Bronchial epithelial cell (primary cell): ENCODE data around the gene MMP27. TPM values are rescaled to one million over a fixed set of nuclear protein-coding genes. Genes with fewer than 3 reads are reported as not detected.

Source experiments
- DNase-seq: peaks from one replicate; pipeline ENCODE4 v3.0.0-alpha.2; 2010; ENCODE audit warnings: low read depth
- FAIRE-seq: peaks from 2 replicates; lab custom pipeline; 2011; peaks lifted over from hg19 to GRCh38; lab: Jason Lieb, UNC
- H3K27me3 ChIP-seq: 2 replicates; pipeline ENCODE4 v1.5.1; 2011; ENCODE audit warnings: low read length; ENCODE audit not compliant: control insufficient read depth, insufficient read depth
- H3K36me3 ChIP-seq: 2 replicates; pipeline ENCODE4 v1.5.1; 2011; ENCODE audit warnings: low read length; ENCODE audit not compliant: control insufficient read depth, insufficient read depth
- H3K4me3 ChIP-seq: 2 replicates; pipeline ENCODE4 v1.5.1; 2011; ENCODE audit warnings: mild to moderate bottlenecking, low read depth, low read length, control low read depth
- CTCF ChIP-seq: IDR thresholded peaks from 2 replicates; pipeline ENCODE4 v1.5.1; 2011; ENCODE audit warnings: mild to moderate bottlenecking, moderate library complexity, low read length, control low read depth, inconsistent platforms; ENCODE audit not compliant: insufficient read depth, severe bottlenecking
- total RNA-seq: library from RNA; depleted of rRNA; stranded (reverse); fragments of >200 nt; gene quantifications from 2 replicates; pipeline ENCODE4 v1.2.1, GENCODE V29; 2014

Gene MMP27
- total RNA-seq, 1 donor from 2014 or later, result not detected

- TF ChIP-seq CTCF, result no peak
- no peak for FAIRE-seq
Measured at GRCh38 chr11:102722821-102723220, 17.3 kb upstream of the MMP27 start.

GRCh38 chr11:102719620-102720277, 14.2 kb upstream of the MMP27 start:
- no peaks in the 10 kb centered on the region for H3K36me3 ChIP-seq
- DNase-seq, result no peak
- FAIRE-seq, result peak; percentile 23
- no peaks in the 10 kb centered on the region for H3K27me3 ChIP-seq
- no peak overlapping the region for H3K4me3 ChIP-seq
- TF ChIP-seq CTCF, result no peak

More at GRCh38 chr11:102722821-102723220, 17.3 kb upstream of the MMP27 start:
- H3K36me3 ChIP-seq, result no peaks in the 10 kb centered on the region
- no peaks in the 10 kb centered on the region for H3K27me3 ChIP-seq
- DNase-seq, result no peak
- no peak overlapping the region for H3K4me3 ChIP-seq

GRCh38 chr11:102717280-102717679, 11.7 kb upstream of the MMP27 start:
- TF ChIP-seq CTCF, result no peak
- FAIRE-seq (no peak), DNase-seq (no peak)
- Histone ChIP-seq H3K27me3 (no peaks in the 10 kb centered on the region), H3K4me3 (no peak overlapping the region), H3K36me3 (no peaks in the 10 kb centered on the region)

GRCh38 chr11:102716527-102716926, 11.0 kb upstream of the MMP27 start:
- no peaks in the 10 kb centered on the region for H3K36me3 ChIP-seq
- no peak for TF ChIP-seq CTCF
- no peak for DNase-seq
- no peak for FAIRE-seq
- H3K27me3 ChIP-seq, result no peaks in the 10 kb centered on the region
- no peak overlapping the region for H3K4me3 ChIP-seq

- H3K36me3 ChIP-seq, result no peaks in the 10 kb centered on the region
- no peak overlapping the region for H3K4me3 ChIP-seq
- no peaks in the 10 kb centered on the region for H3K27me3 ChIP-seq
- no peak for TF ChIP-seq CTCF
- FAIRE-seq (no peak), DNase-seq (no peak)
Measured at GRCh38 chr11:102712137-102712536, 6.6 kb upstream of the MMP27 start.
